Measurements from ENCODE around the gene FOXJ2.

Gene FOXJ2

GRCh38 chr12:8089716-8090115 is 57.2 kb downstream of the FOXJ2 start:
- Histone ChIP-seq H2AFZ (ENCODE audit: low read length) (no peak overlapping the region), H3F3A (ENCODE audit: insufficient read depth, low read length) (peaks cover 6% of the 10 kb centered on the region), H3K4me1 (ENCODE audit: low read length) (peaks cover 15% of the 10 kb centered on the region), H3K79me2 (ENCODE audit: low read length) (peaks cover 85% of the 10 kb centered on the region), H3K9me3 (replicated peaks; ENCODE audit: insufficient read depth, low read length) (no peaks in the 10 kb centered on the region), H3K4me3 (ENCODE audit: low read length) (no peak overlapping the region), H3K9ac (ENCODE audit: low read length) (no peak overlapping the region), H3K36me3 (replicated peaks; ENCODE audit: insufficient read depth, low read length) (peaks cover 28% of the 10 kb centered on the region), H3K27me3 (replicated peaks; ENCODE audit: insufficient read depth, low read length) (no peaks in the 10 kb centered on the region), H3K4me2 (ENCODE audit: low read depth, low read length) (no peak overlapping the region), H4K20me1 (ENCODE audit: insufficient read depth, low read length) (no peaks in the 10 kb centered on the region), H3K9me2 (replicated peaks; ENCODE audit: insufficient read depth, low read length) (no peaks in the 10 kb centered on the region), H3K27ac (ENCODE audit: low read length) (no peak overlapping the region)
- TF ChIP-seq EZH2phosphoT487 (IDR thresholded peaks at IDR 0.05; ENCODE audit: low read length) (no peak), EZH2 (optimal IDR thresholded peaks at IDR 0.05; ENCODE audit: low read depth, low read length) (no peak), CTCF (IDR thresholded peaks at IDR 0.05; ENCODE audit: low read length) (no peak)
- no peak for DNase-seq

GRCh38 chr12:8093291-8093690 is 60.8 kb downstream of the FOXJ2 start:
- H3K36me3 ChIP-seq (replicated peaks; ENCODE audit: insufficient read depth, low read length) = peaks cover 35% of the 10 kb centered on the region
- DNase-seq = no peak
- TF ChIP-seq EZH2phosphoT487 (IDR thresholded peaks at IDR 0.05; ENCODE audit: low read length) = no peak
- TF ChIP-seq EZH2 (optimal IDR thresholded peaks at IDR 0.05; ENCODE audit: low read depth, low read length) = no peak
- TF ChIP-seq CTCF (IDR thresholded peaks at IDR 0.05; ENCODE audit: low read length) = no peak
- H3K4me3 ChIP-seq (ENCODE audit: low read length) = no peak overlapping the region
- H3K79me2 ChIP-seq (ENCODE audit: low read length) = peaks cover 53% of the 10 kb centered on the region
- no peak overlapping the region for H3K9ac ChIP-seq (ENCODE audit: low read length)
- H3K4me2 ChIP-seq (ENCODE audit: low read depth, low read length) = no peak overlapping the region
- H3F3A ChIP-seq (ENCODE audit: insufficient read depth, low read length) = no peaks in the 10 kb centered on the region
- peaks cover 6% of the 10 kb centered on the region for H3K4me1 ChIP-seq (ENCODE audit: low read length)
- H3K9me3 ChIP-seq (replicated peaks; ENCODE audit: insufficient read depth, low read length) = no peaks in the 10 kb centered on the region
- H2AFZ ChIP-seq (ENCODE audit: low read length) = no peak overlapping the region
- no peaks in the 10 kb centered on the region for H3K27me3 ChIP-seq (replicated peaks; ENCODE audit: insufficient read depth, low read length)
- H3K27ac ChIP-seq (ENCODE audit: low read length) = no peak overlapping the region
- no peaks in the 10 kb centered on the region for H3K9me2 ChIP-seq (replicated peaks; ENCODE audit: insufficient read depth, low read length)
- H4K20me1 ChIP-seq (ENCODE audit: insufficient read depth, low read length) = no peaks in the 10 kb centered on the region

GRCh38 chr12:8096281-8096915 is 63.9 kb downstream of the FOXJ2 start:
- Histone ChIP-seq H3K27me3 (replicated peaks; ENCODE audit: insufficient read depth, low read length) (no peaks in the 10 kb centered on the region), H3F3A (ENCODE audit: insufficient read depth, low read length) (no peaks in the 10 kb centered on the region), H3K4me1 (ENCODE audit: low read length) (no peaks in the 10 kb centered on the region), H3K27ac (ENCODE audit: low read length) (no peak overlapping the region), H3K79me2 (ENCODE audit: low read length) (peaks cover 28% of the 10 kb centered on the region), H4K20me1 (ENCODE audit: insufficient read depth, low read length) (no peaks in the 10 kb centered on the region), H3K36me3 (replicated peaks; ENCODE audit: insufficient read depth, low read length) (peaks cover 29% of the 10 kb centered on the region), H3K4me3 (ENCODE audit: low read length) (no peak overlapping the region), H3K9me3 (replicated peaks; ENCODE audit: insufficient read depth, low read length) (no peaks in the 10 kb centered on the region), H3K4me2 (ENCODE audit: low read depth, low read length) (no peak overlapping the region), H2AFZ (ENCODE audit: low read length) (no peak overlapping the region), H3K9ac (ENCODE audit: low read length) (no peak overlapping the region), H3K9me2 (replicated peaks; ENCODE audit: insufficient read depth, low read length) (no peaks in the 10 kb centered on the region)
- no peak for DNase-seq
- no peak for TF ChIP-seq CTCF (IDR thresholded peaks at IDR 0.05; ENCODE audit: low read length)
- TF ChIP-seq EZH2phosphoT487 (IDR thresholded peaks at IDR 0.05; ENCODE audit: low read length) = no peak
- no peak for TF ChIP-seq EZH2 (optimal IDR thresholded peaks at IDR 0.05; ENCODE audit: low read depth, low read length)
